ENCODE results near the gene AMY1A. TPM values are rescaled to one million over a fixed set of nuclear protein-coding genes. Genes with fewer than 3 reads are reported as not detected.

Gene AMY1A
- total RNA-seq (2022; extraction: Qiagen RNA extraction; ENCODE audit: low read depth): not detected in 5 replicates

DNA sequence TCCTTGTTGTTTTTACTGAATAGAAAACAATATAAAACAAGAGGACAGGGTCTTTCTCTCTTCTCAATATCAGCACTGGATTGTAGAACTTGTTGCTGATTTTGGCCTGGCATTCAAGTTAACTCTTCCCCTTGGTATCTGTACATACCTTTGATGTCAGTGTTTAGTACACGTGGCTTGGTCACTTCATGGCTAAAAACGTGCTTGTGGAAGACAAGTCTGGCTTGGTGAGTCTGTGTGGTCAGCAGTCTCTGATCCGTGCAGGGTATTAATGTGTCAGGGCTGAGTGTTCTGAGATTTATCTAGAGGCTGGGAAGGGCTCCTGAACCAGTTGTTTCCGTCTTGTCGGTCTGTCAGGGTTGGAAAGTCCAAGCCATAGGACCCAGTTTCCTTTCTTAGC lies at the start of gene AMY1A:
Gene AMY1A, plus strand, starts transcription at position 301 of the 400 bp plus-strand sequence. CDS start 571 bp downstream, outside the sequence.

GRCh38 chr1:103616994-103617477 lies 38.5 kb upstream of the AMY1A start, which contains the start of gene AMY2A:
Gene AMY2A (plus strand): TSS chr1:103617427. CDS start chr1:103617441, 14 bp downstream.

GRCh38 chr1:103696110-103696509 lies 40.5 kb downstream of the AMY1A start, which contains the start of gene AMY1B:
Gene AMY1B (minus strand): TSS chr1:103696210. CDS start chr1:103695639, 571 bp downstream.

Other genes with a start within 250 kb of the AMY1A start
- 5.6 to 7.5 TPM (median 6.3 TPM) in 5 replicates for gene RNPC3, start 130.1 kb upstream of the AMY1A start, total RNA-seq (2022; extraction: Qiagen RNA extraction; ENCODE audit: low read depth)
- gene AMY2B, start 84.2 kb upstream of the AMY1A start, total RNA-seq (2022; extraction: Qiagen RNA extraction; ENCODE audit: low read depth): 0.32 to 0.63 TPM (median 0.35 TPM) in 5 replicates
- gene AMY2A, start 38.3 kb upstream of the AMY1A start, total RNA-seq (2022; extraction: Qiagen RNA extraction; ENCODE audit: low read depth): not detected in 5 replicates
- gene AMY1B, start 40.5 kb downstream of the AMY1A start, total RNA-seq (2022; extraction: Qiagen RNA extraction; ENCODE audit: low read depth): not detected in 5 replicates
- not detected in 5 replicates for gene AMY1C, start 94.1 kb downstream of the AMY1A start, total RNA-seq (2022; extraction: Qiagen RNA extraction; ENCODE audit: low read depth)